Nephron (organoid): Measurements from ENCODE around the gene PLAGL1.

Experiments
- H3K27ac Mint-ChIP-seq, 3 experiments: 2 replicates each; pipeline ENCODE4 v1.8.0; 2020; ENCODE audit warnings: mixed read lengths in 3 of 3, mild to moderate bottlenecking in 2 of 3, moderate library complexity in 1 of 3
- H3K27me3 Mint-ChIP-seq: 2 replicates; pipeline ENCODE4 v1.8.0; 2021; ENCODE audit warnings: low read depth, mild to moderate bottlenecking, moderate library complexity, mixed read lengths
- H3K36me3 Mint-ChIP-seq: 2 replicates; pipeline ENCODE4 v1.8.0; 2020; ENCODE audit warnings: low read depth, mixed read lengths
- H3K4me1 Mint-ChIP-seq: 2 replicates; pipeline ENCODE4 v1.8.0; 2020; ENCODE audit warnings: mixed read lengths
- H3K4me3 Mint-ChIP-seq, 3 experiments: 2 replicates each; pipeline ENCODE4 v1.8.0; 2020; ENCODE audit warnings: mild to moderate bottlenecking in 3 of 3, mixed read lengths in 3 of 3, moderate library complexity in 2 of 3
- H3K9me3 Mint-ChIP-seq: 2 replicates; pipeline ENCODE4 v1.8.0; 2020; ENCODE audit warnings: mixed read lengths
- TF ChIP-seq, protein P1 (sequence below), 3 experiments: fragments of 200-600 bp; sonication (generic); IDR thresholded peaks; one replicate each; pipeline ENCODE4 v1.5.0; 2021; ENCODE audit warnings: antibody characterized with exemption in 3 of 3; ENCODE audit not compliant: unreplicated experiment in 3 of 3

Gene PLAGL1

GRCh38 chr6:143912671-143913070 is 95.4 kb downstream of the PLAGL1 start:
- TF ChIP-seq, protein P1, sequence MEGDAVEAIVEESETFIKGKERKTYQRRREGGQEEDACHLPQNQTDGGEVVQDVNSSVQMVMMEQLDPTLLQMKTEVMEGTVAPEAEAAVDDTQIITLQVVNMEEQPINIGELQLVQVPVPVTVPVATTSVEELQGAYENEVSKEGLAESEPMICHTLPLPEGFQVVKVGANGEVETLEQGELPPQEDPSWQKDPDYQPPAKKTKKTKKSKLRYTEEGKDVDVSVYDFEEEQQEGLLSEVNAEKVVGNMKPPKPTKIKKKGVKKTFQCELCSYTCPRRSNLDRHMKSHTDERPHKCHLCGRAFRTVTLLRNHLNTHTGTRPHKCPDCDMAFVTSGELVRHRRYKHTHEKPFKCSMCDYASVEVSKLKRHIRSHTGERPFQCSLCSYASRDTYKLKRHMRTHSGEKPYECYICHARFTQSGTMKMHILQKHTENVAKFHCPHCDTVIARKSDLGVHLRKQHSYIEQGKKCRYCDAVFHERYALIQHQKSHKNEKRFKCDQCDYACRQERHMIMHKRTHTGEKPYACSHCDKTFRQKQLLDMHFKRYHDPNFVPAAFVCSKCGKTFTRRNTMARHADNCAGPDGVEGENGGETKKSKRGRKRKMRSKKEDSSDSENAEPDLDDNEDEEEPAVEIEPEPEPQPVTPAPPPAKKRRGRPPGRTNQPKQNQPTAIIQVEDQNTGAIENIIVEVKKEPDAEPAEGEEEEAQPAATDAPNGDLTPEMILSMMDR (IDR thresholded peaks at IDR 0.05; ENCODE audit: unreplicated experiment in 3 of 3): no peak
- Mint-ChIP-seq H3K4me1 (no peaks in the 10 kb centered on the region), H3K36me3 (peaks cover 44% of the 10 kb centered on the region), H3K9me3 (peaks cover 47% of the 10 kb centered on the region), H3K27me3 (no peaks in the 10 kb centered on the region), H3K27ac (no peak overlapping the region), H3K4me3 (no peak overlapping the region)

- H3K36me3 Mint-ChIP-seq: peaks cover 35% of the 10 kb centered on the region
- TF ChIP-seq, protein P1 (IDR thresholded peaks at IDR 0.05; ENCODE audit: unreplicated experiment in 3 of 3): no peak
Observed at GRCh38 chr6:143911028-143911427, 97.0 kb downstream of the PLAGL1 start.

DNA sequence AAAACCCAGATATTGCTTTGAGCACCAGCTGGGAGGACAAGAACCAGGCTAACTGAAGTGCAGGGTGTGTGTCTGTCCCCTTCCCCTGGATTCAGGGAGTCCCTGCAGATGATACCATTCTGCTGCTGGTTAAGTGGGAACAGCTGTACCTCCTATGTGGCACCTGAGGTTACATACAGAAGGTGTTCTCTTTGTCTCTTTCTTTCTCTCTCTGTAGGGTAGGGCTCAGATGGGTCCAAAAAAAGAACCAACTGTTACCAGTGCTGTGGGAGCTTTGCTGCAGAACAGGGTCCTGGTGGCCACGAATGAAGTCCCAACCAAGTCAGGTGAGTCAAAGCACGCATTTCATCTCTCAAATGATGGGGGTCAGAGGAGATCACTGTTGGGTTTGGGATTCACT is 105.2 kb downstream of the PLAGL1 start:
- H3K4me3 Mint-ChIP-seq: peak overlapping the region in 1 of 3 experiments; percentile 3
- peaks cover 4% of the 10 kb centered on the region for H3K36me3 Mint-ChIP-seq
- peaks cover 8% of the 10 kb centered on the region for H3K9me3 Mint-ChIP-seq
- TF ChIP-seq, protein P1 (IDR thresholded peaks at IDR 0.05; ENCODE audit: unreplicated experiment in 3 of 3): no peak
- H3K27ac Mint-ChIP-seq: peak overlapping the region; percentile 99 to 100 (median 99)
- peaks cover 3% of the 10 kb centered on the region for H3K27me3 Mint-ChIP-seq
- peaks cover 33% of the 10 kb centered on the region for H3K4me1 Mint-ChIP-seq

More at GRCh38 chr6:143911028-143911427, 97.0 kb downstream of the PLAGL1 start:
- Mint-ChIP-seq H3K27me3 (no peaks in the 10 kb centered on the region), H3K27ac (no peak overlapping the region), H3K9me3 (peaks cover 43% of the 10 kb centered on the region), H3K4me1 (no peaks in the 10 kb centered on the region), H3K4me3 (no peak overlapping the region)

- Mint-ChIP-seq H3K36me3 (peaks cover 4% of the 10 kb centered on the region), H3K9me3 (peaks cover 8% of the 10 kb centered on the region), H3K4me3 (peak overlapping the region in 2 of 3 experiments; percentile 50 to 52), H3K27ac (peak overlapping the region; percentile 99 to 100 (median 99)), H3K27me3 (peaks cover 3% of the 10 kb centered on the region), H3K4me1 (peaks cover 33% of the 10 kb centered on the region)
- TF ChIP-seq, protein P1 (IDR thresholded peaks at IDR 0.05; ENCODE audit: unreplicated experiment in 3 of 3): no peak
Observed at GRCh38 chr6:143901885-143902750, 105.9 kb downstream of the PLAGL1 start.

DNA sequence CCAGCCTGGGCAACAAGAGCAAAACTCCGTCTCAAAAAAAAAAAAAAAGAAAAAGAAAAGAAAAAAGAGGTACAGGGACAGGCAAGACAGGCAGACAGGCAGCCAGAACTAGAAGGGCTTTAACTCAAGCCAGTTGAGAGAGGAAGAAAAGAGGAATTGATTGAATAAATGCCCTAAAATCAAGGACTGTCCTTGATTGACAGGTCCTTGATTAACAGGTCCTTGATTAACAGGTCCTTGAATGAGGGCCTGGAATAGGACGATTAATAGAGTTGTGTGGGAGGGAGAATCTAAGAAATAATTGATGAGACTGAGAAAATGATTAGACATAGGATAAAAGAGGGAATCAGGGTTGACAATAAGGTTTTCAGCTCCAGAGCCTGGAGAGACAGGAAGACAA is 107.7 kb downstream of the PLAGL1 start:
- Mint-ChIP-seq H3K4me1 (peaks cover 33% of the 10 kb centered on the region), H3K9me3 (peaks cover 2% of the 10 kb centered on the region), H3K27ac (peak overlapping the region; percentile 93 to 100 (median 94)), H3K27me3 (peaks cover 3% of the 10 kb centered on the region), H3K36me3 (no peaks in the 10 kb centered on the region), H3K4me3 (no peak overlapping the region)
- TF ChIP-seq, protein P1 (IDR thresholded peaks at IDR 0.05; ENCODE audit: unreplicated experiment in 3 of 3): no peak
